Stimulated activated CD8-positive, alpha-beta memory T cell treated with anti-CD3 and anti-CD28 coated beads, Interleukin-2, amount 100 ng/mL, for 1 hour (primary cell): ENCODE measurements around the gene HOXC11.

ENCODE experiments used
- DNase-seq, 2 donors: peaks; one replicate each; pipeline ENCODE4 v3.0.0-alpha.2; 2020; ENCODE audit warnings: low read depth in 2 of 2

The HOXC11 gene

GRCh38 chr12:53942467-53942997, 30.4 kb upstream of the HOXC11 start:
- DNase-seq, result no peak

GRCh38 chr12:53944209-53944608, 28.7 kb upstream of the HOXC11 start:
- no peak for DNase-seq

DNA sequence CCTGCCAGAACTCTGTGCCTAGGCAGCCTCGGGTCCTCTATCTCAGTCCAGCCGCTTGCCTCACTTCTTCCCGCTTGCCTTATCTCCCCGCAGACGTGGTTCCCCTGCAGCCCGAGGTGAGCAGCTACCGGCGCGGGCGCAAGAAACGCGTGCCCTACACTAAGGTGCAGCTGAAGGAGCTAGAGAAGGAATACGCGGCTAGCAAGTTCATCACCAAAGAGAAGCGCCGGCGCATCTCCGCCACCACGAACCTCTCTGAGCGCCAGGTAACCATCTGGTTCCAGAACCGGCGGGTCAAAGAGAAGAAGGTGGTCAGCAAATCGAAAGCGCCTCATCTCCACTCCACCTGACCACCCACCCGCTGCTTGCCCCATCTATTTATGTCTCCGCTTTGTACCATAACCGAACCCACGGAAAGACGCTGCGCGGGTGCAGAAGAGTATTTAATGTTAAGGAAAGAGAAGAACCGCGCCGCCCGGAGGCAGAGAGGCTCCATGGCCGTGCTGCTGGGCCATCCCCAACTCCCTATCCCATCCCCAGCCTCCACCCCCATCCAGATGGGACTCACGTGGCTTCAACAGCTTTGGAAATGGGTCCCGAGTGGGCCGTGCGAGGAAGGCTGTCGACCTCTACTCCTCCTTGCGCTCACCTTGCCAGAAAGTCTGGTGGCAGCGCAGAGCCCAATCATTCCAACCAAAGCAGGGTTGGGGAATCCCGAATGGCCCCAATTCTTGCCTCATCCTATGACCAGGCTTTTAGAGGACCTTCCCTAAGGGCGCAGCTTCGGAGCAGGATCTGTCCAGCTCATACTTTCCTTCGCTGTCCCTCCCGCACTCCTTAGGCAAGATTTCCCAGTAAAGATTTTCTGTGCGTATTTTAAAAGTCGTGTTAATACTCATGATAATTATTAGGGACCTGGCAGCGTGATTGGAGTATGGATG, 27.7 kb upstream of the HOXC11 start:
- DNase-seq, result no peak

DNA sequence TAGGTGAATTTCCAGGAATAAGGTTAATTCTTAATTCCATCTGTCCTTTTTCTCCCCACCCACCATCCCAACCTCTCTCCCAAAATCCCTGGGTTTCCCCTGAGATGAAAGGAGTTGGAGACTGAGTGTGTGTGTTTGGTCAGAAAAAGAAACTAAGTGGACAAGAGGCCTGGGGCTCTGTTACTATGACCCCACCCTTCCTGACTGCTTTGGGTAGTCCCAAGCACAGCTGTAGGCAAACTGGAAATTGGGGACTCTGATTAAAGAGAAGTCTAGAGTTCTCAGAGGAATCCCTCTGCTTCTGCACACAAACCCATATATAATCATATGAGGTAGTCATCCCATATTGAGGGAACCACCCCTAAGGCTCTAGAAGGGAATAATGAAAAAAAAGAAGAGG, 25.2 kb upstream of the HOXC11 start:
- DNase-seq, result no peak

DNA sequence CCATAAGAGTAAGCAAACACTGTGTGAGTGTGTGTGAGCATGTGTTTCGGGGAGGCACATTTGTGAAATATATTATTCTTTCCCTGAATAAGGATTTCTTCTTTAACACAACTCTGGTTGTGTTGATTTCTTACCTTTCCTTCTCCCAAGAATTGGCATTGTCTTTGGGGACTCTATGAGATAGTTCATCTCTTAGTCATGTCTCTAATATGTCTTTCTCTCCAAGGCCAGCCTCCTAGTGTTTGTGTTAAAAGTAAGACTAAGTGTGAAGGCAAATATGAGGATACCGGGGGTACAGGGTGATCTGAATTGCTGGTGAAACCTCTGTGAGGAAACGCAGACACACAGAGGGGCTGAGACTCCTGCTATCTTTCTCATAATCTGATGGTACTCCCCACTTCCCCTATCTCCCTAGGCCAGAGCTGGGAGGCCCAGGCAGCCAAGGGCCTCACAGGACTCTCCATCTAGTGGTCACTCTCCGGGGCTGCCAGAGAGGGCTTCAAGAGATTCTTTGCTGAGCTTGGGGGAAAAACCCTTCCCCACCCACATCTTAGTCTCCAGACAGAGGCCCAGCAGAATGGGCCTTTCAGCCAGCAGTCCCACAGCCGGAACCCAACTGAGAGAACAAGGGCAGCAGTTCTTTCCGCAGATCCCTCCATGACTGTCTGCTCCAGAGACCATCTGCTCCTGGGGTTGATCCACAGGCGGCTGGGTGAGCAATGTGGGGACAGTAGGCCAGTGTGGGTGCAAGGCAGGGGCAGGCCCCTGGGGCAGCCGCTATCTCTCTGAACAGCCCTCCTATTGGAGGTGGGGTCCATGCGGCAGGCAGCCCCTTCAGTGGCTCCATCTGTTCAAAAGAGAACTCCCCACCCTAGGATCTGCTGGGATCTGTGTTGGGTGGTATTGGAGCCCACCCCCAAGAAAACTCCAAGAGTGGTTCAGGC, 24.0 kb upstream of the HOXC11 start:
- no peak for DNase-seq

DNA sequence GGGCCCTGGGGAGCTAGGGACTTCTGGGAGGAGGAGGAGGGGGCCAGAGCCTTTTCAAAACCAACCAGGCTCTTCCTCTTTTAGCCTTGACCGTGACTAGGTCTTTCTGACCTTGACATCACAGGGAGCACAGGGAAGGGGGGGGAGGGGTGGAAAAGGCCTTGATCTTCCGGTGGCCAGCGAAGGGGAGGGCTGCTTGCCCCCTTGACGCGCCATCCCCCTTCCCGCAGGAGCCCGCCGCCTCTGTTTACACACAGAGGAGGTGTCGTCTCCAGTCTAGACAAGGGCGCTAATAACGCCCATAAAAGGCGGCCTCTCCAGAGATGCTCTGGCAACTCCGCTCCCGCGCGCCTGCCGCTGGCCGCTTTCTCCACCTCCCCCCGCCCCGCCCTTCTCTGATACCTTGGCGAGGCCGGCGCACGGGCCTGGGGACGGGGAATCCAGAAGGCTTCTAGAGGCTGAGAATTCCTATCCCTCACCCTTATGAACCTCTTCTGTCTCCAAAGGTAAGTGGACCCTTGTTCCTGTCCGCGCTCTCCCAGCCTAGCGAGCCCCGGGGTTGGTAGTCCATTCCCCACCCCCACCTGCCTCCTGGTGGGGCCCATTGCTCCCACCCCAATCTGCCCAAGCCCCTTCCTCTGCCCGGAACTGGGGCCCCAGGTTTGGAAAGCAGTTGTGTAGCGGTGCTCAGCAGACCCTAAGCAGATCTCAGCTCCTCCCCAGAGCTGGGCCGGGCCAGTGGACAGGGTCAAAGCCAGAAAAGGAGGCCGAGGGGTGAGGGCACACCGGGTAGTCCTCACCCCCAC, 23.1 kb upstream of the HOXC11 start:
- DNase-seq, result no peak

DNA sequence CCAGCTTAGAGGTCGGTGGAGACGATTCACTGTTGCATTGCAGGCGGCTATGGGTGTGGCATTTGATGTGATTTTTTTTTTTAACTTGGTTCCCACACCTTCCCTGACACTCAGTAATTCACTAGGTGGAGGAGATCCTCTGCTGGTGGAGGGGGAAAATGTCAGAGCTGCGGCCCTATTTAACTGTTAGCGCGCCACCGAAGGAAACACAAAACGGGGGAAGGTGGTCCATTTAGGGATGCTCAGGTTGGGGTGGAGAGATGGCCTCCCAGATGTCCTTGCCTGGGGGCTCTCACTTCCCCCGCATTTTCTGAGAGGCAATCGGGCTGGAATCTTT, 22.5 kb upstream of the HOXC11 start:
- no peak for DNase-seq

DNA sequence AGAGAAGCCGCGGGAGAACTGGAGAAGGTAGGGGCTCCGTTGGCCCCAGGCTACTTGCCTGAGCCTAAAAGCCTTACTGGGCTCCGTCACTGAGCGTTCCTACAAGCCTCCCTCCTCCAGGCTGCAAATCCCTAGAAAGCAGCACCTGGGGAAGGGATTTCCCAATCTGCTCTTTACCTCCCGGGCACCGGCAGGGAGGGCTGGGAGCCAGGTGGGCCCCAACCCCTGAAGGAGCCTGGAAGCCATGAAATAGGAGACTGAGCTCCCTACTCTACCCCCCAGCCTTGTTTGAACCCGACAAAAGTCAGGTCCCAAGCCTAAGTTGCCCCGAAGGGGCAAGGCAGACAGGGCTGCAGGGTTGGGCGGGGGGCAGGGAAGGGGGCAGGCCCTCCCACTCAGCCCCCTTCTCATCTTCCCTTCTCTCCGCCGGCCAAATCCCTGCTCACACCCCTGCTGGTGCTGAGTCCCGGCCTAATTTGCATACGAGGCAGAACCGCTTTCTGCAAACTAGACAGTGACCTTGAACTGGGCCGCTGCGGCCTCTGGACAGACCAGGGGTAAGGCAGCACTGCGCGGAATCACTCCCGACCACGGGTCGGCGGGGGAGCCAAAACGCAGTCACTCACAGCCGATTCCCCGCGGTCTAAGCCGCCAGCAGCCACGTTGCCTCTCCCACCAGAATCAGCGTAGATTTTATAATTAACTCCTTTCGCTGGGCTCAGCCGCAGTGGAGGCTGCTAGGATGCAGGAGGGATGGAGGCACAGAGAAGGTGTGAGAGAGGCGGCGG, 21.9 kb upstream of the HOXC11 start:
- DNase-seq, result no peak

DNA sequence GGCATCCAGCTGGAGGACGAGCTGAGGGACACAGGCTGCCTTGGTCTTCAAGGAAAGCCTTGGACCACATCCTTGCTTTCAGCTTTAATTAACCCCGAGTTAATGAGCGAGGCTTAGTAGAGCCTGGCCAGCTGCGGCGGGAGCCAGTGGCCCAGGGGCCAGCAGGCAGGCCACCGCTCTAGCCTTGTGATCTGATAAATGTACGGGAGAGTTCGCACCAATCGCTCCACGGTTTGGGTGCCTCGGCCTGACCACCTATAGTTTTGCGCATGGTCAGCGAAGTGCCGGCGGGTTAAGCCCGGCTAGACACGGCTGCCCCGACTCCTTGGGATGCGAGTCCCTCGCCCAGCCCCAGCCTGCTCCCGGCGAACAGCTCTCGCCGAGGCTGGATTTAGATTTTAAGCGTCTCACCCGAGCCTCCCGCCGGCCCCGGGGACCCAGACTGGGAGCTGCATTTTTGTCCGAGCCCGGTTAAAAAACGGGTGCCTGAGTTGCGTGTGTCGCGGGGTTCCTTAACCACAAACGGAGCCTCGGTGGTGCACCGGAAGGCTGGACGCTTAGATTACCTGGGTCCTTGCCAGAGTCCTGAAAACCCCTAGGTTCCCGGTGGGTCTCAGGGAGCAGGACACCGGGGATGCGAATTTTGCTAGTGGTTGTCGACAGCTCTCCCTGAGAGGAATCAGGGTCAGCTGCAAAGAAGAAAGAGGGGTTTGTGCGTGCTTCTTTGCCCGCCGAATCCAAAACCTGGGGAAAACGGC, 21.2 kb upstream of the HOXC11 start:
- DNase-seq, result no peak

- DNase-seq, result no peak
Measured at GRCh38 chr12:53952335-53952694, 20.6 kb upstream of the HOXC11 start.

- no peak for DNase-seq
Measured at GRCh38 chr12:53952871-53953734, 19.8 kb upstream of the HOXC11 start.

GRCh38 chr12:53953831-53954693, 18.9 kb upstream of the HOXC11 start:
- DNase-seq, result no peak

DNA sequence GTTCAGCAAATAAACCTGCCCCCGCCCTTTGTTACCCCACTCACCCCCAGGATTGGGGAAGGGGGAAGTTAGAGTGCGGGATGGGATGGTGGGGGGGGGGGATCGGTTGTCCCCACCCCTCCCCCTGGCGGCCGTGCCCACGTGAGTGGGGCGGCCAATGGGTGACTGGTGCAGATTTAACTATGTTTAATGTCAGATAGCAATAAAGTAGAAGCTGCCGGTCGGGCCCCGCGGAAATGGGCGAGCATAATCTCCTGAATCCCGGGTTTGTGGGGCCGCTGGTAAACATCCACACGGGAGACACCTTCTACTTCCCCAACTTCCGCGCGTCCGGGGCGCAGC, 18.3 kb upstream of the HOXC11 start, which contains the start of gene HOXC12:
HOXC12 (plus strand) TSS at position 210 of the 342 bp plus-strand sequence; CDS start at position 237, 27 bp downstream.
- DNase-seq, result no peak

DNA sequence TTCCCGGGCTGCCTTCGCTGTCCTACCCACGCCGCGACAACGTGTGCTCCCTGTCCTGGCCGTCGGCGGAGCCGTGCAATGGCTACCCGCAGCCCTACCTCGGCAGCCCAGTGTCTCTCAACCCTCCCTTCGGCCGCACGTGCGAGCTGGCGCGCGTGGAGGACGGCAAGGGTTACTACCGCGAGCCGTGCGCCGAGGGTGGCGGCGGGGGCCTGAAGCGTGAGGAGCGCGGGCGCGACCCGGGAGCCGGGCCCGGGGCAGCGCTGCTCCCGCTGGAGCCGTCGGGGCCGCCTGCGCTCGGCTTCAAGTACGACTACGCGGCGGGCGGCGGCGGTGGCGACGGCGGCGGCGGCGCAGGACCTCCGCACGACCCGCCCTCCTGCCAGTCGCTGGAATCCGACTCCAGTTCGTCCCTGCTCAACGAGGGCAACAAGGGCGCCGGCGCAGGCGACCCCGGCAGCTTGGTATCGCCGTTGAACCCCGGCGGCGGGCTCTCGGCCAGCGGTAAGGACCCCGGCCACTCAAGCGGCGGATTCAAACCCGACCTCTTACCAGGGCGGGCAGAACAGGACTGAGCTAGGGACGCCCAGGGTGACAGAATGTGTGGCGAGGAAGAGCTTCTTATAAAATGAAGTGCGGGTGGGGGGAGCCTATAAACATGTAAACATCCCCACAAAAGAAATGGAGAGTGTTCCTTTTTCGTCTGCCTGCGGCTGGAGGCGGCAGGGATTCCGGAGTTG, 17.7 kb upstream of the HOXC11 start:
- no peak for DNase-seq

DNA sequence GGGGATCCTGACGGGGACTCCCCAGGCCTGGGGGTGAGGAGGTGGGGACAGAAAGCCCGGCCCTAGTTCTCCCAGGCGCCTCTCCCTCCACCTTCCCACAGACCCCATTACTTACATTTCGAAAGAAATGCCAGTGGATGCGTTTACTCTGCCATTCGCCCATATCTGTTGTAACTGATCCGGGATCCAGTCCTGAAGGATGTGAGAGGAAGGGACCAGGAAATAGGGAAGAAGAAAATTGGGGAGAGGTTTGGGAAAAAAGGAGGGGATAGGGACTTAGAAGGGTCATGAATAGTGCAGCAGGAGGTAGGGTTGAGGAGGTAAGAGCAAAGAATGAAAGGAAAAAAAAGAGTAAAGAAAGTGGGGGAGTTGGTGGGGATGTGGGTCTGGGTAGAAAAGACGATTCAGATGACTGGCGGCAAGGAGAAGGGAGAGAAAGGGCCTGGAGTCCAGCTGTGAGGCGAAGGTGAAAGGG, 17.1 kb upstream of the HOXC11 start:
- no peak for DNase-seq

- DNase-seq, result no peak
Measured at GRCh38 chr12:53956251-53956887, 16.6 kb upstream of the HOXC11 start.
